K562 (cell line): Measurements from ENCODE around the gene CD4. TPM values are rescaled to one million over a fixed set of nuclear protein-coding genes. Genes with fewer than 3 reads are reported as not detected.

ENCODE experiments used
- CREM ChIP-seq: IDR thresholded peaks from 2 replicates; pipeline ENCODE4 v1.6.1; 2014; ENCODE audit warnings: antibody characterized with exemption, low read depth
- CTCF ChIP-seq, 3 experiments: IDR thresholded peaks in 2 of 3; conservative IDR thresholded peaks in 1 of 3; 2 replicates each; pipeline ENCODE4 v1.5.1; 2011 to 2012; ENCODE audit warnings: low read length in 3 of 3, mild to moderate bottlenecking in 3 of 3, control low read depth in 2 of 3, improper control_type of control experiment in 1 of 3, inconsistent platforms in 1 of 3, low read depth in 1 of 3, mixed read lengths in 1 of 3, moderate library complexity in 1 of 3; ENCODE audit not compliant: insufficient read depth in 2 of 3
- E2F6 ChIP-seq, 2 experiments: IDR thresholded peaks; 2 replicates each; pipeline ENCODE4 v1.6.1; 2011; ENCODE audit warnings: borderline replicate concordance in 1 of 2, control low read depth in 1 of 2, low read depth in 1 of 2, low read length in 1 of 2, mild to moderate bottlenecking in 1 of 2, mixed read lengths in 1 of 2, moderate library complexity in 1 of 2; ENCODE audit not compliant: insufficient read depth in 1 of 2, insufficient read length in 1 of 2, poor library complexity in 1 of 2, severe bottlenecking in 1 of 2; ENCODE audit errors: extremely low read depth in 1 of 2
- ETV5 ChIP-seq: sonication (generic); formaldehyde crosslinking; IDR thresholded peaks from 2 replicates; pipeline ENCODE4 v1.4.0; 2020; ENCODE audit warnings: low read depth, mild to moderate bottlenecking, missing genetic modification reagents
- HDAC1 ChIP-seq, 2 experiments: fragments of 450-650 bp; IDR thresholded peaks; 2 replicates each; pipeline ENCODE4 v1.6.1; 2016 to 2017; ENCODE audit warnings: inconsistent platforms in 1 of 2, mild to moderate bottlenecking in 1 of 2, moderate library complexity in 1 of 2
- MYC ChIP-seq, 2 experiments: fragments of 250-450 bp in 1 of 2; sonication (Bioruptor Pico) in 1 of 2; IDR thresholded peaks; 2 replicates each; pipeline versions ENCODE4 v1.5.1 to v1.6.1; 2012 to 2021; ENCODE audit warnings: low read depth in 2 of 2, borderline replicate concordance in 1 of 2, improper control_type of control experiment in 1 of 2, low read length in 1 of 2, mild to moderate bottlenecking in 1 of 2, moderate library complexity in 1 of 2
- NCOA6 ChIP-seq: fragments of 450-650 bp; IDR thresholded peaks from 2 replicates; pipeline ENCODE4 v1.6.1; 2017; ENCODE audit warnings: mild to moderate bottlenecking
- NFIC ChIP-seq: fragments of 450-650 bp; IDR thresholded peaks from 2 replicates; pipeline ENCODE4 v1.6.1; 2017; ENCODE audit warnings: mild to moderate bottlenecking, inconsistent platforms
- PHF8 ChIP-seq: fragments of 200-600 bp; sonication (generic); IDR thresholded peaks from 2 replicates; pipeline ENCODE4 v1.6.1; 2012; ENCODE audit warnings: mixed run types, mild to moderate bottlenecking, inconsistent platforms, low read length, moderate library complexity, borderline replicate concordance
- RAD21 ChIP-seq, 2 experiments: fragments of 250-450 bp in 1 of 2; fragments of 450-650 bp in 1 of 2; sonication (Bioruptor Pico) in 1 of 2; formaldehyde crosslinking in 1 of 2; IDR thresholded peaks in 1 of 2; conservative IDR thresholded peaks in 1 of 2; 2 replicates each; pipeline versions ENCODE4 v1.4.0 to v1.8.0; 2020 to 2022; ENCODE audit warnings: mild to moderate bottlenecking in 2 of 2, moderate library complexity in 1 of 2
- TAF1 ChIP-seq: IDR thresholded peaks from 2 replicates; pipeline ENCODE4 v1.6.1; 2011; ENCODE audit warnings: mild to moderate bottlenecking, low read length, moderate library complexity; ENCODE audit not compliant: insufficient read depth, control insufficient read depth, severe bottlenecking; ENCODE audit errors: extremely low read depth
- UBTF ChIP-seq, 2 experiments: IDR thresholded peaks; 2 replicates each; pipeline ENCODE4 v1.6.1; 2012; ENCODE audit warnings: improper control_type of control experiment in 2 of 2, low read depth in 2 of 2, low read length in 2 of 2, borderline replicate concordance in 1 of 2
- ZBTB17 ChIP-seq: fragments of 450-650 bp; formaldehyde crosslinking; IDR thresholded peaks from 2 replicates; pipeline ENCODE4 v1.4.0; 2020; ENCODE audit warnings: mild to moderate bottlenecking
- ZBTB7A ChIP-seq: IDR thresholded peaks from 2 replicates; pipeline ENCODE4 v1.6.1; 2011; ENCODE audit warnings: low read depth, mild to moderate bottlenecking, low read length, moderate library complexity, borderline replicate concordance; ENCODE audit not compliant: control insufficient read depth
- ZNF639 ChIP-seq, 2 experiments: fragments of 200-800 bp in 1 of 2; sonication (Bioruptor generic) in 1 of 2; sonication (generic) in 1 of 2; formaldehyde crosslinking in 1 of 2; IDR thresholded peaks in 1 of 2; conservative IDR thresholded peaks in 1 of 2; 2 replicates each; pipeline versions ENCODE4 v1.5.0 to v1.6.1; 2016 to 2020; ENCODE audit warnings: missing compliant biosample characterization in 1 of 2, missing genetic modification characterization in 1 of 2, missing genetic modification reagents in 1 of 2
- polyA plus RNA-seq, 8 experiments: library from polyadenylated mRNA; depleted of rRNA in 4 of 8; stranded (reverse) in 5 of 8; unstranded in 3 of 8; fragments of >200 nt; fragmentation: Nextera tagmentation in 2 of 8; fragmentation: Illumina TruSeq in 1 of 8; extraction: Ambion mirVana in 2 of 8; extraction: Trizol in 1 of 8; gene quantifications; 2 replicates each; pipeline versions ENCODE4 v1.2.1 to v1.2.3, GENCODE V29; 2011 to 2014; ENCODE audit warnings: inconsistent platforms in 1 of 8, missing spikeins in 1 of 8
- total RNA-seq, 7 experiments: library from RNA; depleted of rRNA in 6 of 7; stranded (reverse); fragments of >200 nt in 6 of 7; fragmentation: Illumina TruSeq in 2 of 7; extraction: Trizol in 2 of 7; gene quantifications; 2 replicates each; pipeline versions ENCODE4 v1.2.1 to v1.2.3, GENCODE V29; 2011 to 2021; ENCODE audit warnings: low replicate concordance in 1 of 7
- TF ChIP-seq, protein P1 (sequence below): sonication (generic); formaldehyde crosslinking; IDR thresholded peaks from 2 replicates; pipeline ENCODE4 v1.9.0; 2022; ENCODE audit warnings: mild to moderate bottlenecking, missing genetic modification reagents

Gene CD4
- total and polyA plus RNA-seq, 9 of the 15 experiments (the other 6 are each of a cell fraction or from before 2014, with no cell fraction given) = 0.06 to 0.27 (median 0.09) TPM; not detected in 5

- peak; percentile 95 for TF ChIP-seq ZBTB7A
- TF ChIP-seq UBTF (IDR thresholded peaks at IDR 0.05; ENCODE audit: borderline replicate concordance in 1 of 2, low read depth in 2 of 2, low read length in 2 of 2) = peak; percentile 9 to 91; a peak in 2 of 4 replicates
- TF ChIP-seq MYC (IDR thresholded peaks at IDR 0.05; ENCODE audit: low read depth, low read length) = peak; percentile 58
- TF ChIP-seq MYC (CRISPR knock-in tag; IDR thresholded peaks at IDR 0.05; ENCODE audit: borderline replicate concordance, low read depth) = no peak
- peak; percentile 13; the same call in 1 of the 2 replicates for TF ChIP-seq NFIC
- TF ChIP-seq ETV5 (CRISPR knock-in tag) = peak; percentile 32; the same call in 1 of the 2 replicates
- TF ChIP-seq PHF8 = peak; percentile 28; the same call in 1 of the 2 replicates
- TF ChIP-seq E2F6 (IDR thresholded peaks at IDR 0.05; ENCODE audit: borderline replicate concordance in 1 of 2, extremely low read depth in 1 of 2, insufficient read depth in 1 of 2, insufficient read length in 1 of 2, low read depth in 1 of 2, low read length in 1 of 2, poor library complexity in 1 of 2, severe bottlenecking in 1 of 2) = peak in 1 of 2 experiments; percentile 53
- TF ChIP-seq RAD21 (CRISPR knock-in tag; conservative IDR thresholded peaks at IDR 0.05 in 1 of 2, IDR thresholded peaks at IDR 0.05 in 1 of 2) = peak in 1 of 2 experiments; percentile 27; a peak in 1 of 4 replicates
- peak in 1 of 2 experiments; percentile 46; a peak in 1 of 4 replicates for TF ChIP-seq HDAC1 (IDR thresholded peaks at IDR 0.05)
- peak; percentile 36 to 85 (median 60) for TF ChIP-seq CTCF (IDR thresholded peaks at IDR 0.05 in 2 of 3, conservative IDR thresholded peaks at IDR 0.05 in 1 of 3; ENCODE audit: insufficient read depth in 2 of 3, low read depth in 1 of 3, low read length in 3 of 3)
- no peak for TF ChIP-seq ZBTB17
- TF ChIP-seq, protein P1, sequence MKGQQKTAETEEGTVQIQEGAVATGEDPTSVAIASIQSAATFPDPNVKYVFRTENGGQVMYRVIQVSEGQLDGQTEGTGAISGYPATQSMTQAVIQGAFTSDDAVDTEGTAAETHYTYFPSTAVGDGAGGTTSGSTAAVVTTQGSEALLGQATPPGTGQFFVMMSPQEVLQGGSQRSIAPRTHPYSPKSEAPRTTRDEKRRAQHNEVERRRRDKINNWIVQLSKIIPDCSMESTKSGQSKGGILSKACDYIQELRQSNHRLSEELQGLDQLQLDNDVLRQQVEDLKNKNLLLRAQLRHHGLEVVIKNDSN (CRISPR knock-in tag) = no peak
- peak; percentile 45 for TF ChIP-seq NCOA6
- TF ChIP-seq CREM = 0 out of 2 replicates have a peak, but pooled peaks have one; percentile 18
- peak in 1 of 2 experiments; percentile 86; a peak in 2 of 4 replicates for TF ChIP-seq ZNF639 (CRISPR knock-in tag; conservative IDR thresholded peaks at IDR 0.05 in 1 of 2, IDR thresholded peaks at IDR 0.05 in 1 of 2)
- peak; percentile 49 for TF ChIP-seq TAF1
Measured at GRCh38 chr12:6766651-6767349, 22.5 kb upstream of the CD4 start (continued).
